GM18517 (cell line): ENCODE data around the gene CCDC85C.

Source experiments
- ATAC-seq: cut with Tn5 transposase; IDR thresholded peaks from one replicate; pipeline ENCODE4 v1.9.1; 2021; ENCODE audit warnings: mild to moderate bottlenecking, moderate library complexity; ENCODE audit not compliant: unreplicated experiment

The CCDC85C gene

DNA sequence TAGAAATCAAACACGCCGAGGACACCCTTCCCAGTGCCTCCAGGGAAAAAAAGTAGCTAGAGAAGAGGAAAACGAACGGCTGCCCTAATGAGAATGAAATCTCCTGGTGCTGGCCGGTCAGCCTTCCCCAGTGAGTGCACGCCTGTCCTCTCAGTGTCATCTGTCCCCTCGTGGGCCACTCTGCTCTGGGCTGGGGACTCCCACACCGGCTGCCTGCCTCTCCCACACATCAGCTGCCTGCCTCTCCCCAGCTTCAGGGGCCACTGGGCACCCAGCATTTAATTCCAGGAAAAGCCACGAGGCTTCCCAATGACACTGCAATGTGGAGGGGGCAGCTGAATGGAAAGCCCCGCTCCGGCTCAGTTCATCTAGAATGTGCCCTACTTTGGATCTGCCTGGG, 59.0 kb downstream of the CCDC85C start:
- ATAC-seq = no peak

DNA sequence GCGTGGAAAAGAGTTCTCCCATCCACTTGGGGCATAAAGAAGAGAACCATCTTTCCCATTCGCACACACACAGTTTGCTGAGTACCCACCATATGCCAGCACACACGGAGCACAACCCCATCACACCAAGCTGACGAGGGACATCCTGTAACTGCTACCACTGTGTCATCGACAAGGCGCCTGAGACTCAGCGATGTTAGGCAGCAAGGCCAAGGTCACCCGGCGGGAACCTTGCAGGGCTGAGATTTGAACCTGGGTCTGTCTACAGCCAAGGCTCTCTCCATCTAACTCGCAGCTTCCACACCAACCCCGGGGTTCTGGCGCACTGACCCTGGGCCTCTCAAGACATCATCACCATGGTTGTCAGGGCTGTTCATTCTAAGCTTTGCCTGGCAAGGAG, 60.0 kb downstream of the CCDC85C start:
- no peak for ATAC-seq

- no peak for ATAC-seq
Measured at GRCh38 chr14:99543370-99543769, 60.6 kb downstream of the CCDC85C start.

- no peak for ATAC-seq
Measured at GRCh38 chr14:99542566-99542965, 61.4 kb downstream of the CCDC85C start.

DNA sequence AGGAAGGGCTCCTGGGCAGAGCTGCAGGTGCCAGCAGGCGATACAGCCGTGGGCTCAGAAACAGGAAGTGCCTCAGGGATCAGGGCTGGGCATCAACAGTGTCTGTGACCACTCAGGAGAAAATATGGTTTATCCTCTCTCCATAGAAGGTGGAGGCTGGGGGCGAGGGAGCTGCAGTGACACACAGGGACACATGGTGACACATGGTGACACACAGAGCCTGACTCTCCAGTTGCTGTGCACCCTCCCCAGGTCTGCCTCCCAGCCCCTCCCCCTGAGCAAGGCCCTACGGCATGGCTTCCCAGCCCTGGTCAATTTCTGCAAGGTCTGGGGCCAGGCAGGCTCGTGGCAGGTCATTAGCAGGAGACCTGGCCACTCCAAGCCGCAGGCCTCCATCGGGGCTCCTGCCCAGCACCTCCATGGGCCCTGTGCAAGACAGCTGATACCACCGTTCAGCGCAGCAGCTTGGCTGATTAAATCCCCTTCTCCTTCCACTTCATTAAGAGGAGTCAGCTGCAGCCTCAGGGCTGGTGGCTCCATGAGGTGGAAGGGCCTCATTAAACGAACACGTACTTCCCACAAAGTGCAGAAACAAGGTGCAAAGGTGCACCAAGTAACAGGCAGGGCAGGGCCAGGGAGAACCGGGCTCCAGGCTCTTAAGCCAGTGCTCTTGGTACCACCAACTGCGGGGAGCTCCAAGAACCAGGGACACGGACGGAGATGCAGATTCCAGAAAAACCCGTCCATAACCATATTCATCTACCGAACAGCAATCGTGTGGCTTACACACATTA, 62.1 kb downstream of the CCDC85C start:
- ATAC-seq = no peak

- no peak for ATAC-seq
Measured at GRCh38 chr14:99541211-99541610, 62.8 kb downstream of the CCDC85C start.

- no peak for ATAC-seq
Measured at GRCh38 chr14:99540196-99541032, 63.6 kb downstream of the CCDC85C start.

DNA sequence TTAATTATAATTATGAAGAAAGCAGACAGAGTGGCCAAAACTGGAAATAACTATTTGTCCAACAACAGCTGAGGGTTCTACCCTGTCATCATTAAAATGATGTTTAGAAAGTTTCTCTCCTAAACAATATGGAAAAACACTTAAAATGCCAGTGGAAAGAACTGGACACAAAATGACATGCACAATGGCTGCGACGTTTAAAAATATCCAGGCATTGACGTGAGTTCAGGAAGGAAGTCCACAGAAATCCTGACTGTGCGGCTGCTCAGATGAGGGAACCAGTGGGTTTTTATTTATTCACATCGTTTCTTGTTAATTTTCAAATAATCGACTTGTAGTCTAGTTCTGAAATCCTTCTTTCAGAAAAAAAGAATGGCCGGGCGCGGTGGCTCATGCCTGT, 64.5 kb downstream of the CCDC85C start:
- ATAC-seq = no peak

DNA sequence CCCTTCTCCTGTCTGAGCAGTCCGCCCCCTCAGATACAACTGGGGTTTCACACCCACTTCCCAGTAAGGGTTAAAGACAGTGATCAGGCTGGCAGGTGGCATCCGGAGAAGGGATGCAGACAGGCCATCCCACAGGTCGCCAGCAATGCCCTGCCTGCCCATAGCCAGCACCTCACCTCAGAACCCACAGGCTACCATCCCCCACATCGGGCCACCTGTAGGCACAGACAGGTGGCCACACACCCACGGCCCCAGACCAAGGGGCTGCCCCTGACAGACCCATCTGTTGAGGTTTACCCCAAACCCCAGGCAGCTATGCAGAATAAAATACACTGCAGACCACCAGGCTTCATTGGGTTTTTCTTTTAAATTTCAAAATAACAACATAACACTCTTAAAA, 65.3 kb downstream of the CCDC85C start:
- ATAC-seq = no peak

DNA sequence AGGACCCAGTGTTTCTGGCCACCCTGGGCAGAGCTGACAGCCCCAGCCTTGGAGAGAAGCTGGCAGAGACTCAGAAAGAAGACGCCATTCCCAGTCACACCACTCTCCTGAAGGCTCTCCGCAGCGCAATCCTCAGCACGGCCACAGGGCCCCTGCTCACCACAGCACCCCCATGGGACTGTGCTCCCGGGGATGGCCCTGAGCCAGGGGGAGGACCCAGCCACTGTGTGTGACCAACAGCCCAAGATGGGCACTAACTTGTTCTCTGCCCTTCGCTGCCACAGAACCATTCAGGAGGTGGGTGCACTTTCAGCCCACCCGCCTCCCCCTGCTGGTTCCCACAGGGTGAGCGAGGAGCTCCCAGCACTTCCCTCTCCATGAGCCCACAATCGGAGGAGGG, 65.7 kb downstream of the CCDC85C start:
- ATAC-seq = no peak

- ATAC-seq = no peak
Measured at GRCh38 chr14:99537399-99537798, 66.6 kb downstream of the CCDC85C start.

- ATAC-seq = no peak
Measured at GRCh38 chr14:99535908-99536778, 67.9 kb downstream of the CCDC85C start.

GRCh38 chr14:99535448-99535847, 68.6 kb downstream of the CCDC85C start:
- no peak for ATAC-seq

- ATAC-seq = no peak
Measured at GRCh38 chr14:99534863-99535262, 69.1 kb downstream of the CCDC85C start.

- ATAC-seq = no peak
Measured at GRCh38 chr14:99534333-99534732, 69.7 kb downstream of the CCDC85C start.

- ATAC-seq = no peak
Measured at GRCh38 chr14:99532310-99532709, 71.7 kb downstream of the CCDC85C start.

GRCh38 chr14:99531251-99532096, 72.5 kb downstream of the CCDC85C start:
- ATAC-seq = no peak

DNA sequence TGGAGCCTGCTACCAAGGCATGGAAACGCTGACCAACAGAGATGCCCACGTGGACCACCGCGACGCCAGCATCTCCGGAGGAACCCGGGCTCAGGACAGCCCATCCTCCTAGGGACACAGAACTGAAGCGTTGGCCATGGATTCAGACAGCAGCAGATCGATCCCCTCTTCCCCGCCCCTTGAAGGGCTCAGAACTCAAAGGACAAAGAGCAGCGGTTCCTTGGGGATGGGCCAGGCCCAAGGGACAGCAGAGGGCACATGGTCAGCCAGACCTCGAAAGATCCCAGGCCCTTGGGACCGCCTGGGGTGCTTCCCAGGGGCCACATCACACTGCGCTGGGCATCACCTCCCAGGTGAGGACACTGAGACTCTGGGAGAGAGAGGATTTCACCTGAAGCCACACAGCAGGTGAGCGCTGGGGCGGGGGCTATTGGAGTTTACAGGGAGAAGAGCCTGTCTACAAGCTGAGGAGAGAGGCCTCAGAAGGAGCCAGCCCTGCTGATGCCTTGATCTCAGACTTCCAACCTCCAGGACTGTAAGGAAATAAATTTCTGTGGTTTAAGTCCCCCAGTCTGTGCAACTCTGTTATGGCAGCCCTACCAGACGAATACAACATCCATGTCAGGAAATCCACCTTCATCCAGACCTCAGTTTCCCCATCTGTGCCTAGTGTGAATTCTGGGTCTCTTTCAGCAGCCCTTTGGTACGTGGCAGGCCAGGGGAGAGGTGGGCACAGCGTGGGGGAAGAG, 73.4 kb downstream of the CCDC85C start:
- no peak for ATAC-seq

GRCh38 chr14:99529899-99530298, 74.1 kb downstream of the CCDC85C start:
- ATAC-seq = no peak
